ENCODE measurements around the gene MAPK12. TPM values are rescaled to one million over a fixed set of nuclear protein-coding genes. Genes with fewer than 3 reads are reported as not detected.
A peak's percentile ranks its signal among the peaks of the same experiment; 100 is the strongest.

The MAPK12 gene
- total and polyA plus RNA-seq, 2 of the 8 experiments (the other 6 are each of a cell fraction or from before 2014, with no cell fraction given), result 17.3 to 20.3 TPM

DNA sequence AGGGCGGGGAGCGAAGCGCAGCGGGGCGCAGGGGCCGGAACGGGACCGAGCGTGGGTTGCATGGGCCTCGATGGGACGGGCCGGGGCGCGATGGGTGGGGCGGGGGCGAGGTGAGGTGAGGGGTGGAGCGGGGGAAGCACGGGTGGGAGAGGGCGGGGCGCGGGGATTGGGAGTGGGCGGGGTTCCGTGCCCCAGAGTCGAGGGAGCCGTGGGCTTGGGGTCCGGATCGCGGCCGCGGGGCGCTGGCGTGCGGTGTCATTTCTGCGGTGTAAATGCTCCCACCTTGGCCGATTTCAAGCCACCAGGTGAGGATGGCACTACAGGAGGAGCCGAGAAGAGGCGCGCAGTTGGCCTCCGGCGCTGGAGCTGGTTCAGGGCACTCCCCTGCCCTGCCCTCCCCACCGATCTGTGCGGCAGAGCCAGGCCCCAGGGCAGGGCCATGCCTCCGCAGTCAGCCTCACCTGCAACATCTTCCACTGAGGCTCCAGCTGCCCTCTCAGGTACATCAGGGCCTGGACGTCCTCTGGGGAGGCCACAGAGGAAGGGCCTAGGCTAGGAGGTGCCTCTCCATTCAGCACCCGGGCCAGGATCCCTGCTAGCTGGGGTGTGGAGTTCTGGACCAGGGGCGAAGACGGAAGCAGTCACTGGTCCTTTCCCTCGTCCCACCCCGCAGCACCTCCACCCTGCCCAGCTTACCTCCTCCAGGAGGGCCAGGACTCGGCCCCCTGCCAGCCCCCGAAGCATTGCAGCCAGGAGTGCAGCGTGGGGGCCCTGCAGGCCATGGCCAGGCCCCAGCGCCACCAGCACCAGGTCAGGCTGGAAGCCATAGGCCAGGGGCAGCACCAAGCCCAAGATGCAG lies 16.0 kb downstream of the MAPK12 start:
- Histone ChIP-seq H4K20me1 (replicated peaks in 1 of 2; ENCODE audit: control insufficient read depth in 1 of 2, insufficient read depth in 2 of 2, low read length in 2 of 2) (peaks cover 2 to 23% of the 10 kb centered on the region in 2 experiments), H3K79me1 (ENCODE audit: low read depth, low read length) (peaks cover 15% of the 10 kb centered on the region)
- POLR2A ChIA-PET (ENCODE audit: partially characterized antibody), result interaction anchor here (1.2 to 1.6 kb wide), 5 partner anchors 9 to 197 kb away, joined by 3 to 5 read pairs (median 3); partner anchors contain the start of gene SELENOO
- no peak; a peak in 1 of 3 replicates for TF ChIP-seq POLR2A (IDR thresholded peaks at IDR 0.05; ENCODE audit: control extremely low read depth in 1 of 2, low read depth in 2 of 2, low read length in 2 of 2)
- TF ChIP-seq KDM4A (IDR thresholded peaks at IDR 0.05; ENCODE audit: low read depth, low read length, severe bottlenecking), result no peak
- no peak for TF ChIP-seq RAD21 (IDR thresholded peaks at IDR 0.05 in 1 of 2, conservative IDR thresholded peaks at IDR 0.05 in 1 of 2; ENCODE audit: low read depth in 2 of 2, low read length in 2 of 2)
- TF ChIP-seq SIX5 (IDR thresholded peaks at IDR 0.05; ENCODE audit: low read depth, low read length), result no peak
- no peak for TF ChIP-seq SP2 (IDR thresholded peaks at IDR 0.05; ENCODE audit: low read length)
- no peak for TF ChIP-seq ZNF274 (IDR thresholded peaks at IDR 0.05; ENCODE audit: borderline replicate concordance, extremely low read depth, low read length)
- no peak for TF ChIP-seq EGR1 (IDR thresholded peaks at IDR 0.05; ENCODE audit: borderline replicate concordance, low read depth, low read length)
- TF ChIP-seq HDAC2 (IDR thresholded peaks at IDR 0.05; ENCODE audit: borderline replicate concordance in 1 of 2, low read depth in 2 of 2, low read length in 2 of 2), result no peak
- TF ChIP-seq YY1 (IDR thresholded peaks at IDR 0.05; ENCODE audit: low read depth, low read length), result no peak
- TF ChIP-seq SIRT6 (IDR thresholded peaks at IDR 0.05; ENCODE audit: low read length), result no peak
- TF ChIP-seq SRF (IDR thresholded peaks at IDR 0.05; ENCODE audit: low read depth, low read length), result no peak
- no peak for TF ChIP-seq KDM1A (IDR thresholded peaks at IDR 0.05; ENCODE audit: borderline replicate concordance, low read length)

More for the DNA sequence above, 16.0 kb downstream of the MAPK12 start:
- Histone ChIP-seq H3K9ac (replicated peaks in 1 of 4; ENCODE audit: extremely low read depth in 1 of 4, low read depth in 3 of 4, low read length in 3 of 4) (peak overlapping the region; percentile 68 to 82 (median 78); a peak in 6 of 7 replicates), H2BK15ac (ENCODE audit: low read length) (no peak overlapping the region), H2BK5ac (ENCODE audit: low read depth, low read length) (peak overlapping the region; percentile 89), H3K23ac (ENCODE audit: insufficient read length) (no peak overlapping the region), H4K5ac (ENCODE audit: insufficient read length, low read depth, low read length) (peak overlapping the region; percentile 87), H2BK12ac (ENCODE audit: low read depth, low read length) (no peak overlapping the region; the same call in 1 of the 2 replicates), H4K8ac (ENCODE audit: extremely low read depth, insufficient read depth, low read length) (peak overlapping the region; percentile 84), H3K14ac (ENCODE audit: insufficient read length) (no peak overlapping the region), H3K18ac (ENCODE audit: extremely low read depth, low read length) (peak overlapping the region; percentile 95), H3K4me3 (ENCODE audit: extremely low read depth in 1 of 4, insufficient read depth in 2 of 4, low read depth in 3 of 4, low read length in 4 of 4) (peak overlapping the region; percentile 87 to 96 (median 90)), H3K27me3 (replicated peaks in 1 of 4; ENCODE audit: control insufficient read depth in 3 of 4, extremely low read depth in 1 of 4, insufficient read depth in 3 of 4, low read length in 3 of 4) (no peaks in the 10 kb centered on the region), H3K79me2 (ENCODE audit: control insufficient read depth in 1 of 2, insufficient read depth in 2 of 2, low read length in 2 of 2) (peaks cover 4 to 22% of the 10 kb centered on the region in 2 experiments; a peak in 3 of 4 replicates), H3K9me3 (ENCODE audit: insufficient read depth in 2 of 2, low read depth in 1 of 2, low read length in 1 of 2) (no peaks in the 10 kb centered on the region), H3K27ac (ENCODE audit: low read depth, low read length) (peak overlapping the region; percentile 70), H3K36me3 (ENCODE audit: control insufficient read depth in 2 of 4, insufficient read depth in 4 of 4, low read length in 3 of 4) (no peaks in the 10 kb centered on the region), H2AFZ (ENCODE audit: low read length) (no peak overlapping the region), H2BK20ac (ENCODE audit: low read length) (no peak overlapping the region), H3K4ac (replicated peaks; ENCODE audit: insufficient read length, low read depth, low read length) (peak overlapping the region; percentile 87), H2BK120ac (replicated peaks; ENCODE audit: low read depth, low read length) (no peak overlapping the region), H4K91ac (replicated peaks; ENCODE audit: insufficient read length, low read length) (peak overlapping the region; percentile 91), H3K23me2 (ENCODE audit: low read depth, low read length) (peaks cover 14% of the 10 kb centered on the region), H2AK5ac (ENCODE audit: low read depth, low read length) (no peak overlapping the region; the same call in 1 of the 2 replicates), H3K4me2 (ENCODE audit: insufficient read depth in 1 of 2, low read depth in 2 of 2, low read length in 2 of 2) (peak overlapping the region; percentile 92 to 97), H3K56ac (replicated peaks; ENCODE audit: insufficient read length, low read depth, low read length) (no peak overlapping the region), H3K4me1 (replicated peaks in 1 of 4; ENCODE audit: control insufficient read depth in 3 of 4, insufficient read depth in 4 of 4, low read length in 3 of 4) (peaks cover 0 to 27% (median 20%) of the 10 kb centered on the region in 4 experiments; a peak in 6 of 7 replicates)
- CTCF ChIA-PET (ENCODE audit: partially characterized antibody), result interaction anchor here (0.9 kb wide), 1 partner anchor 96 kb away, joined by 3 read pairs; no protein-coding TSS in a partner anchor
- FAIRE-seq (no peak), DNase-seq (ENCODE audit: low read depth in 1 of 2, low spot score in 2 of 2) (no peak)
- 41% methylated on average over 19 of the region's 53 CpGs; no CpG with 5 or more reads in 1 of the 2 experiments for WGBS, 2 experiments (ENCODE audit: extremely low coverage in 1 of 2, insufficient coverage in 1 of 2, insufficient read length in 1 of 2, insufficient replicate concordance in 2 of 2, low coverage in 1 of 2, low lambda C conversion rate in 2 of 2, missing lambda C conversion rate in 1 of 2)

All from H1 (cell line).